A549 (cell line): ENCODE measurements around the gene ZNF699. TPM values are rescaled to one million over a fixed set of nuclear protein-coding genes. Genes with fewer than 3 reads are reported as not detected.
A peak's percentile ranks its signal among the peaks of the same experiment; 100 is the strongest.

Experiments used
- ATAC-seq, 2 experiments: fragments of 200-7000 bp in 1 of 2; fragments of >200 bp in 1 of 2; cut with Nextera tagmentation in 1 of 2; cut with Tn5 transposase in 1 of 2; 3 replicates each; pipeline versions ENCODE4 v1.8.0 to v1.9.1; 2018 to 2020; ENCODE audit warnings: mild to moderate bottlenecking in 1 of 2, moderate library complexity in 1 of 2
- CTCF ChIA-PET: fragments of 300-600 bp; sonication (Branson Sonifier 250); formaldehyde crosslinking; extraction: SDS; loops from one replicate; lab custom pipeline; 2021; ENCODE audit warnings: antibody characterized with exemption, inconsistent platforms; lab: Yijun Ruan, JAX
- POLR2A ChIA-PET: fragments of 350-600 bp; formaldehyde crosslinking; extraction: SDS; loops from one replicate; lab custom pipeline; 2021; ENCODE audit warnings: antibody characterized with exemption, inconsistent platforms; lab: Yijun Ruan, JAX
- DNase-seq, 2 experiments: peaks; one replicate each; pipeline versions ENCODE4 v3.0.0 to v3.0.0-alpha.2; 2011 to 2016; ENCODE audit warnings: low read depth in 1 of 2, low spot score in 1 of 2
- FAIRE-seq: peaks from 2 replicates; lab custom pipeline; 2011; peaks lifted over from hg19 to GRCh38; lab: Jason Lieb, UNC
- H3K27ac ChIP-seq, 2 experiments: fragments of >200 bp; sonication (Bioruptor Twin); formaldehyde crosslinking; 3 replicates each; pipeline ENCODE4 v1.5.1; 2016 to 2017
- H3K4me1 ChIP-seq: fragments of >200 bp; sonication (Bioruptor Twin); formaldehyde crosslinking; 3 replicates; pipeline ENCODE4 v1.6.1; 2016
- H3K4me2 ChIP-seq: fragments of >200 bp; sonication (Bioruptor Twin); formaldehyde crosslinking; 3 replicates; pipeline ENCODE4 v1.6.1; 2016
- H3K4me3 ChIP-seq: fragments of >200 bp; sonication (Bioruptor Twin); formaldehyde crosslinking; 3 replicates; pipeline ENCODE4 v1.5.1; 2016
- H3K9me3 ChIP-seq: fragments of >200 bp; sonication (Bioruptor Twin); formaldehyde crosslinking; 3 replicates; pipeline ENCODE4 v1.6.1; 2016
- BHLHE40 ChIP-seq: IDR thresholded peaks from 2 replicates; pipeline ENCODE4 v1.6.1; 2012; ENCODE audit warnings: low read depth, low read length, inconsistent platforms
- CEBPB ChIP-seq, 2 experiments: fragments of >200 bp in 1 of 2; sonication (Bioruptor Twin) in 1 of 2; formaldehyde crosslinking in 1 of 2; IDR thresholded peaks; 2 replicates each; pipeline ENCODE4 v1.6.1; 2012 to 2016
- EHF ChIP-seq: fragments of 250-450 bp; sonication (Bioruptor Pico); IDR thresholded peaks from 2 replicates; pipeline ENCODE4 v1.5.0; 2020; ENCODE audit warnings: mild to moderate bottlenecking
- EP300 ChIP-seq, 2 experiments: fragments of >200 bp; sonication (Bioruptor Twin); formaldehyde crosslinking; IDR thresholded peaks; 2 replicates in 1 of 2; 3 replicates in 1 of 2; pipeline ENCODE4 v1.6.1; 2016 to 2017
- GATA3 ChIP-seq: IDR thresholded peaks from 2 replicates; pipeline ENCODE4 v1.6.1; 2012; ENCODE audit warnings: borderline replicate concordance
- HMGXB4 ChIP-seq: fragments of 250-450 bp; sonication (Bioruptor Pico); IDR thresholded peaks from 2 replicates; pipeline ENCODE4 v1.5.0; 2021; ENCODE audit warnings: mild to moderate bottlenecking, moderate library complexity, borderline replicate concordance
- HOXB13 ChIP-seq: fragments of 250-450 bp; sonication (Bioruptor Pico); IDR thresholded peaks from 2 replicates; pipeline ENCODE4 v1.5.0; 2020; ENCODE audit warnings: low read depth, mild to moderate bottlenecking, moderate library complexity
- JUN ChIP-seq, 2 experiments: fragments of >200 bp; sonication (Bioruptor Twin); formaldehyde crosslinking; IDR thresholded peaks; 2 replicates in 1 of 2; 3 replicates in 1 of 2; pipeline ENCODE4 v1.6.1; 2016 to 2017
- KDM5A ChIP-seq: fragments of 200-600 bp; sonication (generic); IDR thresholded peaks from 2 replicates; pipeline ENCODE4 v1.6.1; 2016; ENCODE audit warnings: antibody characterized with exemption, mild to moderate bottlenecking
- MAFK ChIP-seq: fragments of 450-650 bp; IDR thresholded peaks from 2 replicates; pipeline ENCODE4 v1.6.1; 2014; ENCODE audit not compliant: partially characterized antibody
- MAZ ChIP-seq: fragments of 150-350 bp; IDR thresholded peaks from 2 replicates; pipeline ENCODE4 v1.6.1; 2014; ENCODE audit warnings: antibody characterized with exemption, low read depth, low read length, borderline replicate concordance
- NFE2L2 ChIP-seq: fragments of 150-350 bp; conservative IDR thresholded peaks from 2 replicates; pipeline ENCODE4 v1.6.1; 2014; ENCODE audit warnings: low read length
- PBX3 ChIP-seq: IDR thresholded peaks from 2 replicates; pipeline ENCODE4 v1.6.1; 2012
- POLR2A ChIP-seq: IDR thresholded peaks from 2 replicates; pipeline ENCODE4 v1.6.1; 2012; ENCODE audit warnings: mild to moderate bottlenecking, low read length
- POLR2AphosphoS2 ChIP-seq: conservative IDR thresholded peaks from 2 replicates; pipeline ENCODE4 v1.6.1; 2012; ENCODE audit warnings: low read length, improper control_type of control experiment, inconsistent platforms
- RAD21 ChIP-seq, 2 experiments: fragments of >200 bp in 1 of 2; sonication (Bioruptor Twin) in 1 of 2; formaldehyde crosslinking in 1 of 2; IDR thresholded peaks in 1 of 2; conservative IDR thresholded peaks in 1 of 2; 2 replicates in 1 of 2; 3 replicates in 1 of 2; pipeline ENCODE4 v1.6.1; 2012 to 2018; ENCODE audit warnings: inconsistent platforms in 1 of 2
- RNF2 ChIP-seq: fragments of 200-600 bp; sonication (generic); IDR thresholded peaks from 2 replicates; pipeline ENCODE4 v1.6.1; 2016; ENCODE audit warnings: low read depth, mild to moderate bottlenecking, antibody characterized with exemption, moderate library complexity, borderline replicate concordance
- SMC3 ChIP-seq: fragments of >200 bp; sonication (Bioruptor Twin); formaldehyde crosslinking; IDR thresholded peaks from 3 replicates; pipeline ENCODE4 v1.6.1; 2018; ENCODE audit warnings: inconsistent platforms
- TP53 ChIP-seq: fragments of 250-450 bp; sonication (Bioruptor Pico); IDR thresholded peaks from 2 replicates; pipeline ENCODE4 v1.5.0; 2021; ENCODE audit warnings: mild to moderate bottlenecking, moderate library complexity
- ZC3H11A ChIP-seq: fragments of 450-650 bp; IDR thresholded peaks from 2 replicates; pipeline ENCODE4 v1.6.1; 2014; ENCODE audit warnings: antibody characterized with exemption, mild to moderate bottlenecking
- WGBS: methylation state at CpG from one replicate; pipeline ENCODE4 v1.1.6; 2017; ENCODE audit errors: missing lambda C conversion rate; 5-methylcytosine and 5-hydroxymethylcytosine counted together
- polyA plus RNA-seq, 4 experiments: library from polyadenylated mRNA; depleted of rRNA in 3 of 4; stranded (reverse); fragments of >200 nt; fragmentation: RNase III in 1 of 4; extraction: RNeasy Plus Mini Kit Qiagen cat#74134 plus additional on column Dnase treatment in 1 of 4; gene quantifications; 2 replicates in 3 of 4; 3 replicates in 1 of 4; pipeline ENCODE4 v1.2.3, GENCODE V29; 2011 to 2017

Gene ZNF699
- polyA plus RNA-seq, 2 of the 4 experiments (the other 2 are of a cell fraction), result 1.1 to 1.6 TPM

- no peak for ATAC-seq
Measured at GRCh38 chr19:9348671-9349070, 39.0 kb upstream of the ZNF699 start.

GRCh38 chr19:9348253-9348652, 38.6 kb upstream of the ZNF699 start:
- no peak overlapping the region for H3K27ac ChIP-seq
- H3K9me3 ChIP-seq, result peaks cover 73% of the 10 kb centered on the region
- ChIA-PET POLR2A (no interaction called here), CTCF (no interaction called here)
- 91% methylated on average over 3 of the region's 3 CpGs for WGBS
- no peak overlapping the region for H3K4me3 ChIP-seq
- TF ChIP-seq MAFK, result peak; percentile 59
- TF ChIP-seq KDM5A, result no peak
- ATAC-seq, result no peak
- DNase-seq, result no peak
- FAIRE-seq, result no peak
- no peak overlapping the region for H3K4me2 ChIP-seq
- no peaks in the 10 kb centered on the region for H3K4me1 ChIP-seq

More at GRCh38 chr19:9348671-9349070, 39.0 kb upstream of the ZNF699 start:
- TF ChIP-seq TP53 (CRISPR knock-in tag), result no peak
- no peak for TF ChIP-seq HMGXB4 (CRISPR knock-in tag)
- TF ChIP-seq SMC3, result no peak
- no peak for TF ChIP-seq MAZ
- TF ChIP-seq CEBPB (IDR thresholded peaks at IDR 0.05), result no peak
- TF ChIP-seq NFE2L2, result no peak
- TF ChIP-seq RNF2, result no peak
- TF ChIP-seq BHLHE40, result no peak
- TF ChIP-seq EHF, result no peak
- TF ChIP-seq POLR2A, result no peak
- TF ChIP-seq PBX3, result no peak
- no peak for TF ChIP-seq EP300 (IDR thresholded peaks at IDR 0.05)
- TF ChIP-seq POLR2AphosphoS2, result no peak
- TF ChIP-seq JUN (IDR thresholded peaks at IDR 0.05), result no peak
- POLR2A ChIA-PET, result no interaction called here
- CTCF ChIA-PET, result no interaction called here
- Histone ChIP-seq H3K4me2 (no peak overlapping the region), H3K4me3 (no peak overlapping the region), H3K27ac (no peak overlapping the region), H3K9me3 (peaks cover 71% of the 10 kb centered on the region), H3K4me1 (no peaks in the 10 kb centered on the region)
- DNase-seq (no peak), FAIRE-seq (no peak)
- WGBS, result 87% methylated on average over 20 of the region's 22 CpGs

- ChIA-PET CTCF (no interaction called here), POLR2A (no interaction called here)
- no peak overlapping the region for H3K4me3 ChIP-seq
- FAIRE-seq (no peak), ATAC-seq (no peak), DNase-seq (no peak)
- H3K27ac ChIP-seq, result no peak overlapping the region
- H3K4me1 ChIP-seq, result no peaks in the 10 kb centered on the region
- H3K4me2 ChIP-seq, result no peak overlapping the region
- H3K9me3 ChIP-seq, result peaks cover 86% of the 10 kb centered on the region
- 45% methylated on average over 2 of the region's 2 CpGs for WGBS
- TF ChIP-seq KDM5A, result no peak
- no peak for TF ChIP-seq ZC3H11A
Measured at GRCh38 chr19:9345005-9345404, 35.4 kb upstream of the ZNF699 start.

- WGBS, result 84% methylated on average over 6 of the region's 6 CpGs
- ATAC-seq (no peak), DNase-seq (peak in 1 of 2 experiments; percentile 13), FAIRE-seq (no peak)
- H3K4me3 ChIP-seq, result no peak overlapping the region
- POLR2A ChIA-PET, result no interaction called here
- peaks cover 85% of the 10 kb centered on the region for H3K9me3 ChIP-seq
- no peak overlapping the region for H3K27ac ChIP-seq
- H3K4me2 ChIP-seq, result no peak overlapping the region
- CTCF ChIA-PET, result no interaction called here
- TF ChIP-seq HOXB13 (CRISPR knock-in tag), result no peak
- TF ChIP-seq RAD21 (conservative IDR thresholded peaks at IDR 0.05 in 1 of 2, IDR thresholded peaks at IDR 0.05 in 1 of 2), result no peak
- TF ChIP-seq GATA3, result 0 out of 2 replicates have a peak, but pooled peaks have one; percentile 12
- H3K4me1 ChIP-seq, result no peaks in the 10 kb centered on the region
Measured at GRCh38 chr19:9342610-9343304, 33.1 kb upstream of the ZNF699 start.
